Measurements from ENCODE around the gene FBH1.
A peak's percentile ranks its signal among the peaks of the same experiment; 100 is the strongest.

Gene FBH1

GRCh38 chr10:5977471-5978229 lies 87.6 kb downstream of the FBH1 start, which contains the start of gene IL15RA:
IL15RA (minus strand) TSS chr10:5977543; CDS start chr10:5977492, 51 bp downstream.
- peak; percentile 85 for DNase-seq (ENCODE audit: low read depth, low spot score)

GRCh38 chr10:5978230-5978489 lies 88.1 kb downstream of the FBH1 start:
- DNase-seq (ENCODE audit: low read depth, low spot score): no peak

GRCh38 chr10:5981529-5981928 lies 91.5 kb downstream of the FBH1 start:
- DNase-seq (ENCODE audit: low read depth, low spot score): no peak

- DNase-seq (ENCODE audit: low read depth, low spot score): no peak
These were observed 93.7 kb downstream of the FBH1 start for GRCh38 chr10:5983774-5984173.

GRCh38 chr10:5985029-5985428 lies 95.0 kb downstream of the FBH1 start:
- DNase-seq (ENCODE audit: low read depth, low spot score): no peak

All from astrocyte of the hippocampus (primary cell).